CD8-positive, alpha-beta memory T cell (primary cell): ENCODE results near the gene CMSS1. TPM values are rescaled to one million over a fixed set of nuclear protein-coding genes. Genes with fewer than 3 reads are reported as not detected.

Experiments used
- CTCF ChIA-PET: fragments of 350-600 bp; sonication (Branson Sonifier 250); formaldehyde crosslinking; loops from one replicate; lab custom pipeline; 2021; ENCODE audit warnings: antibody characterized with exemption; lab: Charles Lee
- POLR2A ChIA-PET: fragments of 350-600 bp; sonication (Branson Sonifier 250); formaldehyde crosslinking; loops from one replicate; lab custom pipeline; 2021; ENCODE audit warnings: antibody characterized with exemption; lab: Charles Lee
- DNase-seq, 5 donors: peaks; one replicate each; pipeline versions ENCODE4 v3.0.0 to v3.0.0-alpha.2; 2020 to 2022; ENCODE audit warnings: mixed read lengths in 1 of 5
- H3K27ac ChIP-seq: one replicate; pipeline ENCODE4 v1.7.0; 2013; ENCODE audit warnings: low read depth, mild to moderate bottlenecking, low read length, moderate library complexity
- H3K27me3 ChIP-seq: 2 replicates; pipeline ENCODE4 v1.7.0; 2013; ENCODE audit warnings: low read length, mild to moderate bottlenecking; ENCODE audit not compliant: insufficient read depth, poor library complexity, severe bottlenecking
- H3K36me3 ChIP-seq: 2 replicates; pipeline ENCODE4 v1.7.0; 2013; ENCODE audit warnings: mild to moderate bottlenecking, low read length, moderate library complexity; ENCODE audit not compliant: insufficient read depth
- H3K4me1 ChIP-seq: 2 replicates; pipeline ENCODE4 v1.7.0; 2013; ENCODE audit warnings: mild to moderate bottlenecking, low read length, moderate library complexity; ENCODE audit not compliant: insufficient read depth
- H3K4me3 ChIP-seq: 2 replicates; pipeline ENCODE4 v1.7.0; 2013; ENCODE audit warnings: mild to moderate bottlenecking, low read length
- H3K9me3 ChIP-seq: 2 replicates; pipeline ENCODE4 v1.7.0; 2013; ENCODE audit warnings: mild to moderate bottlenecking, low read length
- H3K27ac Mint-ChIP-seq, 8 donors: one replicate each; pipeline ENCODE4 v1.8.0; 2020 to 2021; ENCODE audit warnings: mixed read lengths in 8 of 8, mild to moderate bottlenecking in 6 of 8, inconsistent platforms in 3 of 8, moderate library complexity in 3 of 8
- H3K27me3 Mint-ChIP-seq, 2 donors: one replicate each; pipeline ENCODE4 v1.8.0; 2020 to 2021; ENCODE audit warnings: mixed read lengths in 2 of 2, mild to moderate bottlenecking in 1 of 2, moderate library complexity in 1 of 2
- H3K36me3 Mint-ChIP-seq, 3 donors: one replicate each; pipeline ENCODE4 v1.8.0; 2020 to 2021; ENCODE audit warnings: mixed read lengths in 3 of 3, inconsistent platforms in 1 of 3, mild to moderate bottlenecking in 1 of 3
- H3K4me1 Mint-ChIP-seq, 3 donors: one replicate each; pipeline ENCODE4 v1.8.0; 2020 to 2021; ENCODE audit warnings: mixed read lengths in 3 of 3, inconsistent platforms in 1 of 3, mild to moderate bottlenecking in 1 of 3
- H3K4me3 Mint-ChIP-seq, 7 donors: one replicate each; pipeline ENCODE4 v1.8.0; 2020 to 2021; ENCODE audit warnings: mixed read lengths in 7 of 7, mild to moderate bottlenecking in 6 of 7, moderate library complexity in 4 of 7, inconsistent platforms in 2 of 7
- H3K9me3 Mint-ChIP-seq, 5 donors: one replicate each; pipeline ENCODE4 v1.8.0; 2020 to 2022; ENCODE audit warnings: mixed read lengths in 5 of 5, mild to moderate bottlenecking in 3 of 5, moderate library complexity in 2 of 5, inconsistent platforms in 1 of 5
- polyA plus RNA-seq: library from polyadenylated mRNA; unstranded; fragments of 300-500 nt; fragmentation: Illumina TruSeq; gene quantifications from one replicate; pipeline ENCODE4 v1.2.3, GENCODE V29; 2021
- total RNA-seq, 2 experiments: library from RNA; stranded (reverse); gene quantifications; one replicate each; pipeline ENCODE4 v1.2.3, GENCODE V29; 2021

CMSS1 gene
- total and polyA plus RNA-seq, 3 experiments from 2014 or later, result 16.8 to 143 (median 140) TPM

- peaks cover 0 to 6% of the 10 kb centered on the region in 2 donors for H3K27me3 Mint-ChIP-seq
- Histone ChIP-seq H3K9me3 (no peaks in the 10 kb centered on the region), H3K36me3 (no peaks in the 10 kb centered on the region), H3K4me1 (no peaks in the 10 kb centered on the region), H3K27me3 (no peaks in the 10 kb centered on the region), H3K27ac (no peak overlapping the region), H3K4me3 (no peak overlapping the region)
- no peak for DNase-seq
- no peak overlapping the region for H3K27ac Mint-ChIP-seq
- H3K9me3 Mint-ChIP-seq, result peaks cover 0 to 5% (median 3%) of the 10 kb centered on the region in 5 donors
- POLR2A ChIA-PET, result no interaction called here
- CTCF ChIA-PET, result interaction anchor here (1.0 kb wide), 1 partner anchor 9 kb away, joined by 5 read pairs; no protein-coding TSS in a partner anchor
- no peaks in the 10 kb centered on the region for H3K4me1 Mint-ChIP-seq
- peaks cover 0 to 9% (median 0%) of the 10 kb centered on the region in 3 donors for H3K36me3 Mint-ChIP-seq
- no peak overlapping the region for H3K4me3 Mint-ChIP-seq
Observed at GRCh38 chr3:99799422-99799821, 18.2 kb upstream of the CMSS1 start.

- Mint-ChIP-seq H3K27ac (no peak overlapping the region), H3K27me3 (no peaks in the 10 kb centered on the region), H3K4me1 (peaks cover 0 to 3% (median 0%) of the 10 kb centered on the region in 3 donors), H3K9me3 (peaks cover 6 to 12% (median 10%) of the 10 kb centered on the region in 5 donors), H3K4me3 (no peak overlapping the region), H3K36me3 (peaks cover 3 to 17% (median 5%) of the 10 kb centered on the region in 3 donors)
- no peaks in the 10 kb centered on the region for H3K36me3 ChIP-seq
- no peak overlapping the region for H3K4me3 ChIP-seq
- H3K4me1 ChIP-seq, result no peaks in the 10 kb centered on the region
- CTCF ChIA-PET, result no interaction called here
- peaks cover 8% of the 10 kb centered on the region for H3K9me3 ChIP-seq
- POLR2A ChIA-PET, result no interaction called here
- H3K27ac ChIP-seq, result no peak overlapping the region
- no peaks in the 10 kb centered on the region for H3K27me3 ChIP-seq
- no peak for DNase-seq
Observed at GRCh38 chr3:99803297-99803696, 14.4 kb upstream of the CMSS1 start.

- Histone ChIP-seq H3K27ac (no peak overlapping the region), H3K27me3 (no peaks in the 10 kb centered on the region), H3K9me3 (peaks cover 8% of the 10 kb centered on the region), H3K36me3 (no peaks in the 10 kb centered on the region), H3K4me1 (no peaks in the 10 kb centered on the region), H3K4me3 (no peak overlapping the region)
- CTCF ChIA-PET, result interaction anchor here (1.1 kb wide), 1 partner anchor 13 kb away, joined by 3 read pairs; no protein-coding TSS in a partner anchor
- no peak overlapping the region for H3K4me3 Mint-ChIP-seq
- H3K27ac Mint-ChIP-seq, result no peak overlapping the region
- peaks cover 0 to 3% (median 0%) of the 10 kb centered on the region in 3 donors for H3K4me1 Mint-ChIP-seq
- POLR2A ChIA-PET, result no interaction called here
- H3K9me3 Mint-ChIP-seq, result peaks cover 6 to 12% (median 10%) of the 10 kb centered on the region in 5 donors
- peaks cover 3 to 14% (median 5%) of the 10 kb centered on the region in 3 donors for H3K36me3 Mint-ChIP-seq
- no peak for DNase-seq
- no peaks in the 10 kb centered on the region for H3K27me3 Mint-ChIP-seq
Observed at GRCh38 chr3:99805160-99805559, 12.5 kb upstream of the CMSS1 start.

- no peaks in the 10 kb centered on the region for H3K27me3 ChIP-seq
- H3K4me3 ChIP-seq, result no peak overlapping the region
- Mint-ChIP-seq H3K27ac (peak overlapping the region in 2 of 8 donors; percentile 29 to 34), H3K36me3 (peaks cover 3 to 14% (median 5%) of the 10 kb centered on the region in 3 donors), H3K4me3 (no peak overlapping the region), H3K9me3 (peaks cover 6 to 12% (median 10%) of the 10 kb centered on the region in 5 donors), H3K27me3 (no peaks in the 10 kb centered on the region), H3K4me1 (peaks cover 0 to 3% (median 0%) of the 10 kb centered on the region in 3 donors)
- H3K4me1 ChIP-seq, result no peaks in the 10 kb centered on the region
- peaks cover 8% of the 10 kb centered on the region for H3K9me3 ChIP-seq
- POLR2A ChIA-PET, result no interaction called here
- peak; percentile 6 to 58 (median 23) for DNase-seq
- CTCF ChIA-PET, result interaction anchor here (0.8 to 1.9 kb wide), 11 partner anchors 9 to 431 kb away, joined by 3 to 10 read pairs (median 4); partner anchors contain the start of gene CMSS1
- H3K27ac ChIP-seq, result no peak overlapping the region
- H3K36me3 ChIP-seq, result no peaks in the 10 kb centered on the region
Observed at GRCh38 chr3:99808163-99808794, 9.4 kb upstream of the CMSS1 start.

GRCh38 chr3:99809565-99809964 lies 8.1 kb upstream of the CMSS1 start:
- CTCF ChIA-PET, result interaction anchor here (1.9 kb wide), 1 partner anchor 8 kb away, joined by 10 read pairs; the partner anchor contains the start of gene CMSS1

GRCh38 chr3:99810403-99810802 lies 7.3 kb upstream of the CMSS1 start:
- CTCF ChIA-PET, result interaction anchor here (1.4 kb wide), 1 partner anchor 21 kb away, joined by 4 read pairs; no protein-coding TSS in a partner anchor

More at GRCh38 chr3:99809565-99809964, 8.1 kb upstream of the CMSS1 start:
- H3K9me3 ChIP-seq, result peaks cover 8% of the 10 kb centered on the region
- no peak for DNase-seq
- Mint-ChIP-seq H3K27me3 (no peaks in the 10 kb centered on the region), H3K27ac (no peak overlapping the region), H3K36me3 (peaks cover 3 to 7% (median 5%) of the 10 kb centered on the region in 3 donors), H3K9me3 (peaks cover 6 to 7% (median 6%) of the 10 kb centered on the region in 5 donors), H3K4me3 (no peak overlapping the region), H3K4me1 (peaks cover 0 to 3% (median 0%) of the 10 kb centered on the region in 3 donors)
- POLR2A ChIA-PET, result no interaction called here
- H3K27ac ChIP-seq, result no peak overlapping the region
- H3K27me3 ChIP-seq, result no peaks in the 10 kb centered on the region
- H3K4me1 ChIP-seq, result no peaks in the 10 kb centered on the region
- no peaks in the 10 kb centered on the region for H3K36me3 ChIP-seq
- no peak overlapping the region for H3K4me3 ChIP-seq

GRCh38 chr3:99817047-99817436 lies 620 bp upstream of the CMSS1 start:
- Mint-ChIP-seq H3K36me3 (peaks cover 0 to 17% (median 0%) of the 10 kb centered on the region in 3 donors), H3K27me3 (no peaks in the 10 kb centered on the region), H3K4me1 (peaks cover 36 to 51% (median 46%) of the 10 kb centered on the region in 3 donors), H3K4me3 (peak overlapping the region; percentile 93 to 98 (median 96)), H3K9me3 (no peaks in the 10 kb centered on the region), H3K27ac (peak overlapping the region; percentile 96 to 100 (median 99))
- ChIA-PET CTCF (interaction anchor here (1.4 to 2.1 kb wide), 3 partner anchors 8 to 444 kb away, joined by 6 to 13 read pairs (median 10); partner anchors contain the start of gene TBC1D23), POLR2A (interaction anchor here (1.0 kb wide), 1 partner anchor 443 kb away, joined by 6 read pairs; no protein-coding TSS in a partner anchor)
- Histone ChIP-seq H3K9me3 (no peaks in the 10 kb centered on the region), H3K27ac (peak overlapping the region; percentile 79), H3K27me3 (no peaks in the 10 kb centered on the region), H3K4me1 (peaks cover 23% of the 10 kb centered on the region), H3K4me3 (peak overlapping the region; percentile 67), H3K36me3 (no peaks in the 10 kb centered on the region)
- DNase-seq, result no peak

More at GRCh38 chr3:99810403-99810802, 7.3 kb upstream of the CMSS1 start:
- no peak overlapping the region for H3K4me3 ChIP-seq
- no peak overlapping the region for H3K4me3 Mint-ChIP-seq
- H3K27ac ChIP-seq, result no peak overlapping the region
- no peaks in the 10 kb centered on the region for H3K36me3 ChIP-seq
- peaks cover 2% of the 10 kb centered on the region for H3K9me3 ChIP-seq
- H3K27me3 ChIP-seq, result no peaks in the 10 kb centered on the region
- POLR2A ChIA-PET, result no interaction called here
- H3K4me1 Mint-ChIP-seq, result peaks cover 0 to 3% (median 0%) of the 10 kb centered on the region in 3 donors
- no peak overlapping the region for H3K27ac Mint-ChIP-seq
- no peaks in the 10 kb centered on the region for H3K4me1 ChIP-seq
- H3K36me3 Mint-ChIP-seq, result peaks cover 2 to 5% (median 4%) of the 10 kb centered on the region in 3 donors
- no peak for DNase-seq
- H3K9me3 Mint-ChIP-seq, result peaks cover 4 to 5% (median 5%) of the 10 kb centered on the region in 5 donors
- no peaks in the 10 kb centered on the region for H3K27me3 Mint-ChIP-seq

- Mint-ChIP-seq H3K27ac (peak overlapping the region; percentile 8 to 100 (median 99)), H3K4me3 (peak overlapping the region; percentile 93 to 98 (median 96)), H3K27me3 (no peaks in the 10 kb centered on the region), H3K9me3 (no peaks in the 10 kb centered on the region), H3K36me3 (peaks cover 0 to 17% (median 2%) of the 10 kb centered on the region in 3 donors), H3K4me1 (peaks cover 36 to 58% (median 46%) of the 10 kb centered on the region in 3 donors)
- H3K9me3 ChIP-seq, result no peaks in the 10 kb centered on the region
- ChIA-PET CTCF (interaction anchor here (1.9 to 2.1 kb wide), 2 partner anchors 10 to 13 kb away, joined by 10 to 13 read pairs; no protein-coding TSS in a partner anchor), POLR2A (no interaction called here)
- H3K4me3 ChIP-seq, result no peak overlapping the region
- no peak overlapping the region for H3K27ac ChIP-seq
- DNase-seq, result no peak
- H3K4me1 ChIP-seq, result peaks cover 23% of the 10 kb centered on the region
- no peaks in the 10 kb centered on the region for H3K27me3 ChIP-seq
- no peaks in the 10 kb centered on the region for H3K36me3 ChIP-seq
Observed at GRCh38 chr3:99818818-99819217, 1.2 kb downstream of the CMSS1 start.
